Thoracic aorta (tissue), 2 donors: ENCODE measurements around the gene UBASH3A. TPM values are rescaled to one million over a fixed set of nuclear protein-coding genes. Genes with fewer than 3 reads are reported as not detected.

Source experiments
- ATAC-seq: fragments of 150-250 bp; one replicate; pipeline ENCODE4 v1.8.0; 2017; ENCODE audit warnings: low read depth; ENCODE audit not compliant: insufficient number of reproducible peaks, low FRiP score
- DNase-seq: peaks from one replicate; pipeline ENCODE4 v3.0.0-alpha.2; 2020; ENCODE audit warnings: low spot score
- H3K27ac ChIP-seq, 2 donors: fragments of 200-600 bp; sonication (generic); 1 replicate in 1 of 2; 2 replicates in 1 of 2; pipeline ENCODE4 v1.5.1; 2016; ENCODE audit warnings: mild to moderate bottlenecking in 2 of 2, moderate library complexity in 2 of 2
- H3K27me3 ChIP-seq: fragments of 200-600 bp; sonication (generic); replicated peaks from 2 replicates; pipeline ENCODE4 v1.6.0; 2016; ENCODE audit warnings: mild to moderate bottlenecking; ENCODE audit not compliant: insufficient read depth
- H3K36me3 ChIP-seq: fragments of 200-600 bp; sonication (generic); one replicate; pipeline ENCODE4 v1.5.1; 2016
- H3K4me1 ChIP-seq, 2 donors: fragments of 200-600 bp; sonication (generic); 1 replicate in 1 of 2; 2 replicates in 1 of 2; pipeline versions ENCODE4 v1.5.1 to v1.6.0; 2016; ENCODE audit warnings: low read depth in 2 of 2, mild to moderate bottlenecking in 1 of 2; ENCODE audit not compliant: control insufficient read depth in 1 of 2
- H3K4me3 ChIP-seq: fragments of 200-600 bp; sonication (generic); 2 replicates; pipeline ENCODE4 v1.5.1; 2016; ENCODE audit warnings: mild to moderate bottlenecking
- H3K9me3 ChIP-seq: fragments of 200-600 bp; sonication (generic); 2 replicates; pipeline ENCODE4 v1.5.1; 2016
- total RNA-seq, 2 donors: library from RNA; depleted of rRNA; stranded (reverse); fragments of >200 nt; gene quantifications; one replicate each; pipeline versions ENCODE4 v1.1.0 to v1.2.3, GENCODE V29; 2016
- TF ChIP-seq, protein P1 (sequence below): fragments of 200-600 bp; sonication (generic); IDR thresholded peaks from one replicate; pipeline ENCODE4 v1.5.1; 2019; ENCODE audit warnings: antibody characterized with exemption

The UBASH3A gene
- total RNA-seq, 2 donors from 2014 or later: 1.2 to 1.3 TPM

DNA sequence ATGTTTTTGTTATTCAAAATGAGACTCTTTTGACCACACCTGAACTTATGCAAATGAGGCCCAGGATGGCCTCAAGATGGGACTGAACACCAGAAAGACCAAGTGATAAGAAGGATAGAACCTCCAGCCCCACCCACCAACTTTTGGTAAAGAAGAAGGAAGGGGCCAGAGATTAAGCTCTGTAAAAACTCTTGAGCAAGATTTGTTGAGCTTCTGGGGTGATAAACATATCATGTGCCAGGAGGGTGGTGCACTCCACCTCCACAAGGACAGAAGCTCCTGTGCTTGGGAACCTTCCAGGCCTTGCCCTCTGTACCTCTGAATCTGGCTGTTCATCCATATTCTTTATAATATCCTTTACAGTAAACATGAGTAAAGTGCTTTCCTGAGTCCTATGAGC is 87.0 kb downstream of the UBASH3A start:
- H3K4me3 ChIP-seq: no peak overlapping the region
- no peaks in the 10 kb centered on the region for H3K9me3 ChIP-seq
- no peaks in the 10 kb centered on the region for H3K36me3 ChIP-seq
- peaks cover 0 to 5% of the 10 kb centered on the region in 2 donors for H3K4me1 ChIP-seq
- no peak overlapping the region for H3K27ac ChIP-seq
- TF ChIP-seq, protein P1, sequence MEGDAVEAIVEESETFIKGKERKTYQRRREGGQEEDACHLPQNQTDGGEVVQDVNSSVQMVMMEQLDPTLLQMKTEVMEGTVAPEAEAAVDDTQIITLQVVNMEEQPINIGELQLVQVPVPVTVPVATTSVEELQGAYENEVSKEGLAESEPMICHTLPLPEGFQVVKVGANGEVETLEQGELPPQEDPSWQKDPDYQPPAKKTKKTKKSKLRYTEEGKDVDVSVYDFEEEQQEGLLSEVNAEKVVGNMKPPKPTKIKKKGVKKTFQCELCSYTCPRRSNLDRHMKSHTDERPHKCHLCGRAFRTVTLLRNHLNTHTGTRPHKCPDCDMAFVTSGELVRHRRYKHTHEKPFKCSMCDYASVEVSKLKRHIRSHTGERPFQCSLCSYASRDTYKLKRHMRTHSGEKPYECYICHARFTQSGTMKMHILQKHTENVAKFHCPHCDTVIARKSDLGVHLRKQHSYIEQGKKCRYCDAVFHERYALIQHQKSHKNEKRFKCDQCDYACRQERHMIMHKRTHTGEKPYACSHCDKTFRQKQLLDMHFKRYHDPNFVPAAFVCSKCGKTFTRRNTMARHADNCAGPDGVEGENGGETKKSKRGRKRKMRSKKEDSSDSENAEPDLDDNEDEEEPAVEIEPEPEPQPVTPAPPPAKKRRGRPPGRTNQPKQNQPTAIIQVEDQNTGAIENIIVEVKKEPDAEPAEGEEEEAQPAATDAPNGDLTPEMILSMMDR: no peak
- H3K27me3 ChIP-seq: no peaks in the 10 kb centered on the region
- no peak for DNase-seq
- no peak for ATAC-seq

DNA sequence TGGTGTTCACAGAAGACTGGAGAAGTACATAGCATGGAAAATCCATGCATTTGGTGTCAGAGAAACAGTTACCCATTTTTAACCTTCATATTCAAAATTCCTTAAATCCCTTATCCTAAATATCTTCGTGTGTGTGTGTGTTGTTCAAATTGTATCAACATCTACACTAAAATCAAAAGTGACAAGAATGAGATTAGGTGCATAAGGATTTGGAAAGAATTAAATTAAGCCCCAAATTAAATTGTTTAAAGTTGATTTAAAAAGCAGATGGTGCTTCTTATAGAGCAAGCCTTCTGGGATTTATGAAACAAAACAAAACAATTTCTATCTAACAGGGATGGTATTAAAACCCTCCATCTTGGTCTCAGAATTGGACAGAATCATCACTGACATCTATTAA is 87.6 kb downstream of the UBASH3A start:
- no peak overlapping the region for H3K4me3 ChIP-seq
- TF ChIP-seq, protein P1: no peak
- H3K4me1 ChIP-seq: peaks cover 0 to 6% of the 10 kb centered on the region in 2 donors
- no peaks in the 10 kb centered on the region for H3K36me3 ChIP-seq
- H3K9me3 ChIP-seq: no peaks in the 10 kb centered on the region
- no peak for ATAC-seq
- no peaks in the 10 kb centered on the region for H3K27me3 ChIP-seq
- DNase-seq: no peak
- H3K27ac ChIP-seq: no peak overlapping the region

DNA sequence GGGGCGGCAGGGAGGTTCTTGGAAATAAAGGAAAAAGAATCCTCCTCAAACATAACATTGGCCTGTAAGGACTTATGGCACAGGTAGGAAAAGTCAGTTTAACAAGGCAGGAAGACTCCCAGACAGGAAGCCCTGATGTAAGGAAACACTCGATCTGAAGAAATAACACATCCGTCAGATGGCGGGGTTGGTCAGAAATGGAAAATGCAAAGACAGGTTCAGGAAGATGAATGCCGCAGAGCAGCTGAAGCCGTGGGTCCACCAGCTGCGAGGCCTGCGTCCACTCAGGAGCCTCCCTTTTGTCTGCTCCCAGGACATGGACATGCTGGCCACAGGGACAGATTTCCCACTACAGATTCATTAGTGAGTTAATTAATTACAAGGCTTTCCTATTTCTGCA is 88.5 kb downstream of the UBASH3A start:
- Histone ChIP-seq H3K27ac (no peak overlapping the region), H3K4me1 (peaks cover 0 to 12% of the 10 kb centered on the region in 2 donors), H3K9me3 (no peaks in the 10 kb centered on the region), H3K27me3 (no peaks in the 10 kb centered on the region), H3K36me3 (no peaks in the 10 kb centered on the region), H3K4me3 (no peak overlapping the region)
- ATAC-seq: no peak
- TF ChIP-seq, protein P1: no peak
- no peak for DNase-seq

DNA sequence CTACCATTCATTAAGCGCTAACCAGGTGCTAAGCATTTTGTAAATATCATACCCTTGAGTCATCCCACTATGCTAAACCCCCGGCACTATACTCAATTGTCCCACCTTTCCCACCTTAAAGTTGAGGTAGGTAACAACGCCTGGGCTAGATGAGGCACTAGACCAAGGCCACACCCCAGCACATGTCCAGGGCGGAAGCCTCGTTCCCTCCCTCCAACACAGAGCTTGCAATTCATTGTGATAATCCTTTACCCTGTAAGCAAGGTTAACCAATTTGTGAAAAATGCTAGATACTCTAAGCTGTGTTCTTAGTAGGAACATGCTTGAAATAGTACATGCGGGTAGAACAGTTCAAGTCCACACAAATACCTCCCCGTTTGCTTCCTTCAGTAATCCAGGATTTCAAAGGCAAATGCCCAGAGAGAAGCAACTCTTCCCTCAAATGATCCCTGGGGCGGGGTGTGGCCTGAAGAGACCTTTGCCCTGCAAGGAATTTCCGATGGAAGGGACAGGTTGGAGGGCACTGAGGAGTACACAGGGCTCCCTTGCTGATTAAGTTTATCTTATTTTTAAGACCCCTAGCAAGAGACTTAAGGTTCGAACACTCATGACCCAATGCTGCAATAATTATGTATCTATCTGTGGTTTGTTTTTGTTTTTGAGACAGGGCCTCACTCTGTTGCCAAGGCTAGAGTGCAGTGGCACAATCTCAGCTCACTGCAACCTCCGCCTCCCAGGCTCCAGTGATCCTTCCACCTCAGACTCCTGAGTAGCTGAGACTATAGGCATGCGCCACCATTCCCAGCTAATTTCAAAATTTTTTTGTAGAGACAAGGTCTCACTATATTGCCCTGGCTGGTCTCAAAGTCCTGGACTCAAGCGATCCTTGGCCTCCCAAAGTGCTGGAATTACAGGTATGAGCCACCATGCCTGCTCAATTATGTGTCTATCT is 89.7 kb downstream of the UBASH3A start:
- Histone ChIP-seq H3K4me1 (peaks cover 0 to 12% of the 10 kb centered on the region in 2 donors), H3K4me3 (no peak overlapping the region), H3K36me3 (no peaks in the 10 kb centered on the region), H3K27me3 (no peaks in the 10 kb centered on the region), H3K9me3 (no peaks in the 10 kb centered on the region), H3K27ac (no peak overlapping the region)
- DNase-seq: no peak
- TF ChIP-seq, protein P1: no peak
- no peak for ATAC-seq

DNA sequence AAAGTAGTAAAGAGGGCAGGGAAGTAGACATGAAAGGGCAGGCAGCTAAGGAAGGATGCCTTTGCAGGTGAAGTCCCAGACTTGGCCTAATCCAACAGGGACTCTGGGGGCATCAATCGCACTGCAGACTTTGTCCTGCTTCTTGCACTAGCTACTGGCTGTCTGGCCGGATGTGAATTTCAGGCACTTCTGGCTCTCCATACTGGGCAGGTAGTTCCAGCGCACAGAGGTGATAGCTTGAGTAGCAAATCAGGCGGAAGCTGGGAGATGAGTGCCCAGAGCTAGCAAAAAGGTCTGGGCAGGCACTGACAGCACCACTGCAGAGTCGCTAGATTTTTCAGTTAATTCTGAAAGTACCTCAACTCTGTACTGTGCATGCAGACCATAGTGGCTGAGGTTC is 91.3 kb downstream of the UBASH3A start:
- Histone ChIP-seq H3K4me1 (peaks cover 0 to 12% of the 10 kb centered on the region in 2 donors), H3K27ac (no peak overlapping the region), H3K36me3 (no peaks in the 10 kb centered on the region), H3K4me3 (no peak overlapping the region), H3K27me3 (no peaks in the 10 kb centered on the region), H3K9me3 (no peaks in the 10 kb centered on the region)
- ATAC-seq (no peak), DNase-seq (no peak)
- TF ChIP-seq, protein P1: no peak
